SKM-1 treated with dmso at 0.1 percent for 144 hours (cell line): ENCODE measurements around the gene ZDHHC14.

Source experiments
- DNase-seq: peaks from one replicate; lab custom pipeline; 2025; ENCODE audit not compliant: unreplicated experiment; lab: John Stamatoyannopoulos, UW

The ZDHHC14 gene

DNA sequence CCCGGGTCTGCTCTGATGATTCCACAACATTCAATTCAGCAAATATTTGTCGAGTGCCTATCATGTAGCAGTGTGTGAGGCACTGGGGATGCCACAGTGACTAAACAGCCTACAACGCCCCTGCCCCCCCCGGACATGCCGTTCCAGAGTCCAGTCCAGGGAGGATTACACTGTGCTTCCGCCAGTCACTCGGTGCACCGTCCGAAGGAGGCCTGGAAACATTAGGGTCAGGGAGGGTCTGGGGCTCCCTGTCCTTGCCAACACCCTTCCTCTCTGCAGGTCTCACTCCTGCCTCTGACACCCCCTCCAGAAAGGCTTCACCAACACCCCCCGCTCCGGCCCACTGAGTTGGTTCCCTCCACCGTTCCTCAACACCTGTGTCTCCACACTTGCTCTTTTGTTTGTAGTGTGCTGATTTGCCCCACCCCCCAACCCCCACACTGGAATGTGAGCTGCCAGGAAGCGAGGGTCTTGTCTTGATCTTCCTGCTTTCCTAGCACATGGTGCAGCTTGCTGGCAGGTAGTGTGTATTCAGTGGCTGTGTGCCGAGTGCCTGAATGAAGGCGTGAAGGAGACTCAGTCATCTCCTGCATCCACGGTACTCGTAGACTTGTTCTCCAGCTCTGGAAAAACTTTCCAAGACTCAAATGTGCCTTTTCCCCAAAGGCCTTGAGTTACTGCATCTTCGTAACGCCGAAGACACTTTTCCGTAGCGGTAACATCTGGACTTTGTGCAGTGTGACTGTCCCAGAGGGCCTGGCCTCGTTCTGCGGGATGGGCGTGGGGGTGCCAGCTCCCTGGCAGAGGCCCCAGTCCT is 150.4 kb downstream of the ZDHHC14 start:
- DNase-seq = no peak

DNA sequence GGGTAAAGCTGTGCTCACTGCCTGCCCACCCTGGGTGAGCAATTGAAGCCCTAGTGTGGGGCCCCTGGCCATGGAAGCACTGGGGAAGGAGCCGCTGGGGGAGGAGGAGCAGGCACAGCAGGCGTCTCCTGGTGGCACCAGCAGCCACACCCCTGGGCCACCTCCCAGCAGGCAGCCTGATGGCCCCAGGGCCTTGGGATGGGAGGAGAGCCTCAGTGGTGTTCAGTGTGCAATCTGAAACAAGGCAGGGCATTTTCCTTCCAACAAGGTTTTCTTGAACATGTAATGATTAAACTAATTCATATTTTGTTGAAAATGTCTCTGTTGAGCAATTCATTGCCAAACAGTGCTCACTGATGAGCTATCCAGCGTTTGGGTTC is 151.0 kb downstream of the ZDHHC14 start:
- DNase-seq = no peak

DNA sequence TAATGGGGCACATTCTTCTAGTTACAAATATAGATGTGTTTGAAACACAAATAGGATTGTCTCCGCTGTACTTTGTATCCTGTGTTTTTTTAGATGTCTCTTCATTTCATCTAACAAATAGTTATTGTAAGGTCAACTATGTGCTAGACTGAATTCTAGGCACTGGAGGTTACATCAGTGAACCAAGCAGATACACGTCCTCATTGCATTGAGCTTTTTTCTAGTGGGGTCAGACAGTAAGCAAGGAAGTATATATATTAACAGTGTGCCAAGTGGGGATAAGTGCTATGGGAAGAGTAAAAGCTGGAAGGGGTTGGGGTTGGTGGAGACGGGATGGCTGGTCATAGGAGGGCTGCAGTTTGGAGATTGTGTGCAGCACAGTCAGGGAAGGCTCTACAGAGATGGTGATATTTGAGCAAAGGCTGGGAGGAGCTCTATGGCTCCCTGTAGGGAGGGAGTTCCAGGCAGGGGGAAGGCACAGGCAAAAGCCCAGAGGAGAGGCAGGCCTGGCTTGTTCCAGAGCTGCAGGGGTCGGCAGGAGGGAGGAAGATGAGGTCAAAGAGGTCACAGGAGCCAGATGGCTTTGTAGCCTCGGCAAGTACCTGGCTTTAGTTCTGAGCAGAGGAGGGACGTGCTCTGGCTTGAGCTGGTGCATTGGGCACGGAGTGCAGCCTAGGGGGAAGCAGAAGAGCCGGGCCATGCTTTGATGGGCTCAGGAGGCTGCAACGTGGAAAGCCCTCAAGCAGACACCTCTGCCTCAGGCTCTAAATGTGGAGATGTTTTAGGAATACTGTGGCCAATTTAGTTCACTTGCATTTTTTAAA is 152.3 kb downstream of the ZDHHC14 start:
- no peak for DNase-seq

DNA sequence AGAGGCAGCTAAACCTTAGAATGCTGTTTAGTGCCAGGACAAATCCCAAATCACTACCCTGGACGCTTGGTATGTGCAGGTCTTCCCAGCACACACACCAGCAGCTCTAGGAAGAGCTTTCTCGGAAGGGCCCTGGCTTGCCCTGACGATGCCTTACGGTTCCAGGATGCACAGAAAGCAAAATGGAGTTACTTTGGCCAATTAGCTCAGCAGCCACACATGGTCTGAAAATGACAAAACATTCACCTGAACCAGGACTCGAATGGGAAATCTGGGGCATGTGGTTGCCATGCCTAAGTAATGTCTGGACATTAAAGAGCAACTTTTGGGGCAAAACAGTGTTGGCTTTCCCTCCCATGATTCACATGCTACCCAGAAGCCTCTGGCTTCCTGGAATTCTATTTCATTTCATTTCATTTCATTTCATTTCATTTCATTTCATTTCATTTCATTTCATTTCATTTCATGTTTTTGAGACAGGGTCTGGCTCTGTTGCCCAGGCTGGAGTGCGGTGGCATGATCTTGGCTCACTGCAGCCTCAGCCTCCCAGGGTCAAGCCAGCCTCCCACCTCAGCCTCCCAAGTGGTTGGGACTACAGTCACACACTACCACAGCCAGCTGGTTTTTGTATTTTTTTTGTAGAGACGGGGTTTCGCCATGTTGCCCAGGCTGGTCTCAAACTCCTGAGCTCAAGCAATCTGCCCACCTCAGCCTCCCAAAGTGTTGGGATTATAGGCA is 153.3 kb downstream of the ZDHHC14 start:
- no peak for DNase-seq

DNA sequence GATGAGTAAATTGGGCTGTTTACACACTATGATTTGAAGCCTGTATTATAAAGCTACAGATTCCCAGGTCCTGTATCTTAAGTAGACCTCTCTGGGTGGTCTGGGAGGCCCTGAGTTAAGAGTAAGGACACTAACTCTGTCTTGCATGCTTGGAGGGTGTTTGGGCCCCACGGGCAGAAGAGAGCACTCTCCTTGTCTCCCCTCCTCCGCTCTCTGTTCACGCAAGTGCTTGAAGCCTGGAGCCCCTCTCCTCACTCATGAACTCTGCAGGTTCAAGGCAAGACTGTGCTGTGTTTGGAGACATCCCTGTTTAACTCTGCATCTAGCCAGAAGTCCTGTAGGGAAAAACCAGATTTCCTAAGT is 154.0 kb downstream of the ZDHHC14 start:
- DNase-seq = no peak

DNA sequence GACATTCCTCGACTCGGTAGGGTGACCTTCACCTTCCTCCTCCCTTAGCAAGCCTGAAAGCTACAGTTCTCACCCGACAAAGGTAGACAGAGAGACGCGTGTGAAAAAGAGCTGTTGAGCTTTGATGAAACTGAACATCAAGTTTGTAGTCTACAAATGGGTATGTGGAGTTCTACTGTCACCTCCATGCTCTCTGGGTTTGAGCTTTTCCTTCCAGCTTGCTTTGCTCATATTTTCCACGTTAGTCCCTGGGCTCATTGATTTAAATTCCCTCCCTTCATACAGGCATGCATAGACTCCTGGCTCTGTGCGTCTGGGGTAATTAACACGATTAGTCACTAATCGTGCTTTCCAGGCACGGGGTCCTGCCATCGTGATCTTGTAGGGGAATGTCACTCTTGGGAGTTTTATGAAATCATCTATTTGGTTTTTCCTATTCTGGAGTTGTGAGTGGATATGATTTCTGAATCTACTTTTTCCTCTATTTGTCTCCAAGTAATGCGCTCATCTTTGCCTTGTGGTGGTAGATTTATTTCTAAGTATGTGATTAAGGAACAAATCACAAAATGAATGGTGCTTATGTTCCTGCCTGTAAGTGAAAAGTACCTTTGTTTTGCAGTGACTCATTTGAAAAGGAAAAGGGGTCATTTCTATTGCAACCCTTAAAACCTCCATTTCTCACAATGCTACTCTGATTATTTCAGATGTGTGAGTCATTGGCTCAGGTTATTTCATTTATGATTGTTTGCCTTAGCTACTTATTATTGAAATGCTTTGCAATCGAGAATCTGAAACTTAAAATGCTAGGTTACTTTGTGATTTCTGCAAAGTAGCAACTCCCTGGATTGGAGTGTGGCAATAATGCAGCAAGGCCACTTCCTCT is 154.6 kb downstream of the ZDHHC14 start:
- peak; percentile 82 for DNase-seq

DNA sequence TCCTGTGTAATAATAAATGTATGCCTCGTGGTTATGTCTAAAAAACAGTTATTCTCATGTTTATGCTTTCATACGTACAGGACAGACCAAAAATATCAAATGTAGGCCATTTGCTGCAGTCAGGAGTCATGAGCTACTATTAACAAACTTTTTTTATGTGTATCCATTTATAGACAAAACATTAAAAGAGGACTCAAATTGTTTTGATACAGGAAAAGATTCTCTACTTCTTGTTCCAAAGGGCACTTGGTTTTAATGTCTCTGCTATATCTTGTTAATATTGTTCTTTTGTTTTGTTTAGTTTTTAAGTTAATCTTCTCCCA is 155.2 kb downstream of the ZDHHC14 start:
- no peak for DNase-seq

DNA sequence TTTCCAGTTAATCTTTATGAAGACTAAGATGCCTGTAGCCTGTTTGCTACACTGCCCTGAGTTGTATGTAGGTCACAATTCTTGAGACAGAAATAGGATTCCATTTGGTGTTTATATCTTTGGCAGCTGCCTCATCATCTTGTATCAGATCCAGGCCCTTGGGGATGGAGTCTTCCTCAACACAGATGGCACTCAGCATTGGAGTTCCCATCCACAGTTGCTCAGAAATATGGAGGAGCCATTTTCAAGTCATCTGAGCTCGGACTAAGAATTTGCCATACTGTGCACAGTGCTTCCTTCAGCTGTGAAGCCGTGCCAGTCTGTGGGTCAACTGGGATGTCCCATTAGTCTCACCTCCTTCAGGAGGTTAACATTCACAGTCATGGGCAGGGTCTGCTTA is 156.6 kb downstream of the ZDHHC14 start:
- DNase-seq = no peak

DNA sequence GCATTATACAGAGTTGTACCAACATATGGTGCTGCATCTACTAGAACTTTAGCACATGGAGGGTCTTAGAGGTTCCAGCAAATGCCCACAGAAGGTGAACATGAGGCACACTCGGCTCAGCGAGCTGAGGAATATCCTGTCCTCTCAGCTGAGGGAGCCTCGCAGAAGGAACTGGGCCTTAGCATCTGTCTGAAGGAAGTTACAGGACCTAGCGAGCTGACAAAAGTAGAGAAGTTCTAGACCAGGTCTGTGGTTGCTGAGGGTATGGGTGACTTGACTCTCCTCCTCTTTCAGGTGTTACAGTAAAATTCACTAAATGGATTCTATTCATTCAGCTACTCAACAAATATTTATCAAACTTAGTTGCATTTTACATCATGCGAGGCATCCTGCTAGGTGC is 157.2 kb downstream of the ZDHHC14 start:
- peak; percentile 42 for DNase-seq

DNA sequence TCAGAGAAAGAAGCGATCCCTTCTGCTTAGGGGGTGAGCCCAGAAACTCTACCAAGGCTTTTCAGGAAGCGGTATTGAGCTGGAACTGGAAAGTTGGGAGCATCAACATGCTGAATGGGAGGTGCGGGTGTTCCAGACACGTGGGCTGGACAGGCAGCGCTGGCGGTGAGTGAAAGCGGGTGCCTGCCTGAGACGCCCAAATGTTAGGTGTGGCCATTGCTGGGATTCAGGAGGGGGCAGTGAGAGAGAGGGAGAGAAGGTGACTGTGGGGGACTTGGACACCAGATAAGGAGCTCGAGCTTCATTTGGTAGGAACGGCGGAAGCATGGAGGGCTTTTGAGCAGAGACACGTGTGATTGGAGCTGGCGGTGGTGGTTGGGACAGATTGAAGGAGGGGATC is 157.7 kb downstream of the ZDHHC14 start:
- no peak for DNase-seq

DNA sequence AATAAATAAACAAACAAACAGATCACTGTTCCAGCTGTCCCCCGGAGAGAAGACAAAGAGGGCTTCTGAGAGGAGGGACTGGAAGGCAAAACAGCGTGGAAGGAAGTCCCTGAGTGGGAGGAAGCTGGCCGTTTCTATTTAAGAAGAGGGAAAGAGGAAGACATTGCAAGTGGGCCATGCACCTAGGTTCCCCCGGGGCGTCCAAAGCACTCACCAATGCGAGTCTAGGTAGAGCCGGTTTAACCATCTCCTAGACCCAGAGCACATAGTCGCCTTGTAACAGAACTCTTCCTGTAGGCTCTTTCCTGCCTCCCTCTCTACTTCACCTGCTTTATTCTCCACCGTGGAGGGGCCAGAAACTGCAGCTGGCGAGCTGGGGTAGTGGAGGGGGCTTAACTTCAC is 158.4 kb downstream of the ZDHHC14 start:
- DNase-seq = peak; percentile 35

DNA sequence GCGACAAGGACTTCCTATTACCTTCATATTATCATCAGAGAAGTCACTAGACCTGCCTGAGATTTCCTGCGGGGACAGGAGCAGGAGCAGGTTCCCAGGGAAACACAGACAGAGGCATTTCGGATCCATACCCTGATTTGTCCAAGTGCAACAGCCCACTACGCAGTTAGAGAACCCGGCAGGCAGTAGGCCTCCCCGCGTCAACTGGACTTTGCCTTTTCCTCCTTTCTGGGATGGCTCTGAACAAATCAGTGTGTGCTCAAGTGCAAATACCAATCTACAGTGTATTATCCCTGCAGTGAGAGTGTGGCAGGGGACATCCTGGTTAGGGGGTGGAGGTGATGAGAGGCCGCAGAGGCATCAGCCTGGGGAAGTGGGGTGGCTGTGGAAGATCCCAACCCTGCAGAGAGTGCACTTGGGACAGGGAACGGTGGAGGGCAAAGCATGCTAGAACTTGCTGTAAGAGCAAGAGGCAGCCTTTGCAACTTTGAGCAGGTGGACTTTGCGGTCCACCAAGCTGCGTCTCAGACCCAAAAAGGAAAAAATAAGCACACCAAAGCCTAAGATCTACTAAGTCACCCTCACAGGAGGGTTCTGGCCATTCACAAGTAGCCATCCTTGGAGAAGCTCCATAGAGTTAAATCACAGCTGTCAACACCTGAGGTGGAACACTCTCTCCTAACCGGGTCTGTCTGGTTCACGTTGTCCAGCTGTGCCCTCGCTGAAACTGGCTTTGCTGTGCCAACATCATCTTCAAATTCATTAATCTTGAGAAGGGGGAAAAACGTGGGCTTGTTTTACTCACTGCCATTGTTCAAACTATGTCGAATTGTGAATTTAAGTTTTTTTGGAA is 159.1 kb downstream of the ZDHHC14 start:
- no peak for DNase-seq

DNA sequence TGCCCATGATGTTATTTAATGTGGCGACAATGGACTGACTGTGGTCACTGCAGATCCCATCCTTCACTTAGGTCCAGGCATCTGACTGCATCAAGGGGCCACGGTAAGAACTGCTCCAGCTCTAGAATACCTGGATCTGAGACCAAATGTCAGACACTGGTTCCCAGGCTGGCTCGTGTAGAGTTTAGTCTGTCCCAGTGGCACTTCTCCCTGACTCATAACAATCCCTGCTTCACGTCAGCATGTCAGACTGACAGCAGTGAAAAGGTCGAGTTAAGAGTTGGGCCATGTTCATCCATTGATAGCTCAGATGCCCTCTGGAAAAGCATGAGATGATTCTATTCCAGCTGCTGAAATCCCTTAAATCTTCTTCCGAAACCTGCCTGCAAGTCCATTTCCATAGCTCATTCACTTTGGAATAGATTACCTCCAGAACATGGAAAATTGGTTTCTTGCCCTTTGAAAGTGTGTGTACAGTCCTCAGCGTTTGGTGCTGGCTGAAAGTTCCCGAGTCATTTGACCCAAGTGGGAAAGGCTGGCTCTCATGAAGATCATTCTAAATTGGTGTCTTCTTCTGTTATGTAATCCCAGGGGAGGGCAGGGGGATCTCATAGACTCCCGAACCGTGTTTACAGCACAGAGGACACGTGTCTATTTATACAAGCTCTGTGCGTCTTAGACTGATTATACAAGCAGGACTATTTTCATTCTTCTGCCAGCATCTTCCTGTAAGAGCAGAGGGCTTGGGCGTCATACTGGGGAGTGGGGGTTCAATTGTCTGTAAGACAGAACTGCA is 160.8 kb downstream of the ZDHHC14 start:
- DNase-seq = no peak

DNA sequence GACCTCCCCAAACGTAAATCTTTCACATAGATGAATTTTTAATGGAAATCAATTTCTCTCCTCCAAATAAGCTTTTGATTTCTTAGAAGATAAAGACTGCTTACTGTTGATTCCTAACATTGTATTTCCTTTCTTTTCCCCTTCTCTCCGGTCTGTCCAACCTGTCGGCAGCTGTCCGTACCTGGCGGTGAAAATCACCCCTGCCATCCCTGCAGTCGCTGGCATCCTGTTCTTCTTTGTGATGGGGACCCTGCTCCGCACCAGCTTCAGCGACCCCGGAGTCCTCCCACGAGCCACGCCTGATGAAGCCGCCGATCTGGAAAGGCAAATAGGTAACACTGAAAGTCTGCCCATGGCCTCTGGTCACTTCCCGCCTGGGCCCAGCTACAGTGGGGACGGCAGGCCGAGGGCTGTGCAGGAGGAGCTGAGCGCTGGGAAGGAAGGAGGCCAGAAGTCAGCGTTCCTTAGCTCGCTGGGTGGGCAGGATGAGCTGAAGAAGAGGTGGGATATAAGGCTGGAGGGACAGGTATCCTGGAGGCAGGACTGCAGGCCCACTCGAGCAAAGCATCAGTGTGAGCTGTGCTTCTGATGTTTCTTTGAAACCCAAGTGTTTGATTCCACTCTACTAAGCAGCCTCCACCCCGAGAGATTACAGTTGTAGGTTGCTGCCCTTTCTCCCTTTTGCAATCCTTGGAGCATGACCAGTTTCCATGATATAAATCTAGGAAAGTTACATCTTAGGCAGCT is 161.6 kb downstream of the ZDHHC14 start:
- DNase-seq = no peak

DNA sequence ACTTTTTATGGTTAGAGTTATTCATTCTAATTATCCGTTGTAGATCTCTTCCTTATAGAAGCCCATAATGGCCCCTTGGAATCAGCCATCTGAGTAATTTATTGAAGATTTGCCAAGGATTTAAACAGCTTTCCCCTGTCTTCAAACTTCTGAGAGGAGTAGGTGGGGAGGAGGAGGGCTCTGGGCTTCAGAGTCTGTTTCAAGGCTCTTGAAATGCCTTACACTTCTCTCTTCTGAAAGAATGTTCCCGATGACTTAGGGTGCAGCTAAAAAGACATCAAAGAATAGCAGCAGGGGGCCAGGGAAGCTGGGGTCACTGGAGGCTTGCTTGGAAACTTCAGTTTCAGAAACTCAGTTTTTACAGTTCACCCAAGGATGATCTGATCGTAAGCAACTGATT is 165.3 kb downstream of the ZDHHC14 start:
- DNase-seq = no peak

DNA sequence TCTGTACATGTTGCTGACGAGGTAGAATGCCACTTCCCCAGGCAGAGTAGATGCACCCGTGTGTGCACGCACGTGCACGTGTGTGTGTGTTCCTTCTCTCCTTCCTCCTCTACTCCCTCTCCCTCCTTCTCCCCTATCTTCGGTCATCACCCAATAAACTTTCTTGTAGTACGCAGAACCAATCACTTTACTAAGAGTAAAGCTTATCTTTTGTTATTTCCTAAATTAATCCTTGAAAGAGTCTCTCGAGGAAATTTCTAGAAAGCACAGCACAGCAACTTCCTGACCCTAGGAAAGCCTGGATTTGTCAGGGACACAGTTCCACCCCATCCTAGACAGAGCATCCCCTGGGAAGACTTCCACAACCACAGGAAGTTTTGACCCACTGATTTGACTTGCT is 166.1 kb downstream of the ZDHHC14 start:
- no peak for DNase-seq

DNA sequence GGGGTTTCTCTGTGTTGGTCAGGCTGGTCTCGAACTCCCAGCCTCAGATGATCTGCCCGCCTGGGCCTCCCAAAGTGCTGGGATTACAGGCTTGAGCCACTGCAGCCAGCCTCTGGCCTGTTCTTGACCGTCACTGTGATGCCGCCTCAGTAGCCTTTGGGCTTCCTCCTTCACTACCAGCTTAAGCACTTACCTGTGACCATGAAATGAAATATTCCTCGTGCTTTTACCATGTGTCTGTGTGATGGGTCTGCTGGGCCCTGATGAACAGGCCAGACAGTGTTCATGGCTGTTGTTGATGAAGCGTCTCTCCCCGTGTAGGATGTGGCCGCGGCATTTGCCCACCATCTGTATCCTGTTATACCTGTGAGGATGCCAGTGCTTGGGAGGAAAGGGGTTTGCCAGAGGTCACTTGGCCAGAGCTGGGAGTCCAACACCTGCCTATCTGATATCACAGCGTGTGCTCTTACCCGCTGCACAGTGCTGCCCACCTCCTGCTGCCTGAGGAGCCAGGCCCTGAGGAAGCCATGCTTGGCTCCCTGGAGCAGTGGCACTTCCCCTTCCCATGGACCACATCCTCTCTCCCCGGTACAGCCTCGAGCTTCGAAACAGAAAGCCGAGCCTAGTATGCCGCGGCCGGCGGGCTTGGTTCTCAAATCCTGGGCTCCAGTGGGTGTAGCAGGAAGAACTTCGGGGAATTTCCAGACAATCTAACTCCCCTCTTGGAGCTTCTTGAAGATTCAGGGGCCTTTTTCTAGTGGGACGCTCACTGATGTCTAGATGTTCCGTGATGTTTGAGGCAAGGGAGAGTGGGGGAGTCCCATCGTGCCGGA is 167.9 kb downstream of the ZDHHC14 start:
- no peak for DNase-seq

DNA sequence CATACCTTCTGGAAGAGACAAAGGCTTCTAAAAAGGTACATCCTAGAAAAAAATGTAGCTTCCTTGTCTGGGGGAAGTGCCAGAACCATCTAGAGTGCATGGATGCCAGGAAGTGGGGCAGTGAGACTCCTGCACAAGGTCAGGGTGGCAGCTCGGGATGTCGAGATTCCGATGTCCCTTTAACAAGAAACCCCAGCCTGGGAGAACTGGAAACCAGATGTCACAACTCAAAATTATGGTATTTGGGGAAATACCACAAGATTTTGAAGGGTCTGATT is 168.4 kb downstream of the ZDHHC14 start:
- DNase-seq = no peak
